ENCODE results near the gene ERBB3. TPM values are rescaled to one million over a fixed set of nuclear protein-coding genes. Genes with fewer than 3 reads are reported as not detected.
A peak's percentile ranks its signal among the peaks of the same experiment; 100 is the strongest.

The ERBB3 gene
- total RNA-seq, 2 donors from 2014 or later: 45.7 to 51.8 TPM

DNA sequence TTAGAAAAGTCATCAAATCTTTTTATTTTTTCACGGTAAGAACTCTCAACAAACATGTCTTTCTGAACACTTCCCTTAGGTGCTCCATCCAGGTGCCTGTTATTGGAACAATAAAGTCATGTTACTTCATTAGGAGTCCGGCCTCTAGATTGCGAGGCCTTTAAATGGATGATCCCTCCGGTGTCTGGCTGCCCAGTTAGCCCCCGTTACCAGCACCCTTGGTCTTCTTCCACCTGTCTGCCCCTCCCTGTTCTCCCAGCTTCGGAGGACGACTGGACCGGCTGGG lies 23.8 kb downstream of the ERBB3 start:
- Histone ChIP-seq H3K4me3 (ENCODE audit: low read length) (peak overlapping the region; percentile 91), H3K27ac (ENCODE audit: low read depth, low read length) (peak overlapping the region; percentile 56), H3K9ac (ENCODE audit: extremely low read depth, low read length, poor library complexity, severe bottlenecking) (peak overlapping the region; percentile 69), H3K27me3 (ENCODE audit: control insufficient read depth, insufficient read depth, low read length, poor library complexity, severe bottlenecking) (no peaks in the 10 kb centered on the region), H3K36me3 (ENCODE audit: control insufficient read depth, insufficient read depth, low read length) (peaks cover 39% of the 10 kb centered on the region), H3K9me3 (ENCODE audit: control insufficient read depth, low read length) (no peaks in the 10 kb centered on the region), H3K4me1 (ENCODE audit: control insufficient read depth, insufficient read depth, low read length) (no peaks in the 10 kb centered on the region)
- H3K4me1 Mint-ChIP-seq: peaks cover 22% of the 10 kb centered on the region
- H3K27me3 Mint-ChIP-seq (ENCODE audit: insufficient read depth): no peaks in the 10 kb centered on the region
- peak overlapping the region; percentile 99 for H3K4me3 Mint-ChIP-seq
- H3K36me3 Mint-ChIP-seq (ENCODE audit: low read depth): peaks cover 53% of the 10 kb centered on the region
- no peak for DNase-seq
- peak overlapping the region; percentile 98 for H3K27ac Mint-ChIP-seq
- H3K9me3 Mint-ChIP-seq: no peaks in the 10 kb centered on the region
- TF ChIP-seq, protein P1, sequence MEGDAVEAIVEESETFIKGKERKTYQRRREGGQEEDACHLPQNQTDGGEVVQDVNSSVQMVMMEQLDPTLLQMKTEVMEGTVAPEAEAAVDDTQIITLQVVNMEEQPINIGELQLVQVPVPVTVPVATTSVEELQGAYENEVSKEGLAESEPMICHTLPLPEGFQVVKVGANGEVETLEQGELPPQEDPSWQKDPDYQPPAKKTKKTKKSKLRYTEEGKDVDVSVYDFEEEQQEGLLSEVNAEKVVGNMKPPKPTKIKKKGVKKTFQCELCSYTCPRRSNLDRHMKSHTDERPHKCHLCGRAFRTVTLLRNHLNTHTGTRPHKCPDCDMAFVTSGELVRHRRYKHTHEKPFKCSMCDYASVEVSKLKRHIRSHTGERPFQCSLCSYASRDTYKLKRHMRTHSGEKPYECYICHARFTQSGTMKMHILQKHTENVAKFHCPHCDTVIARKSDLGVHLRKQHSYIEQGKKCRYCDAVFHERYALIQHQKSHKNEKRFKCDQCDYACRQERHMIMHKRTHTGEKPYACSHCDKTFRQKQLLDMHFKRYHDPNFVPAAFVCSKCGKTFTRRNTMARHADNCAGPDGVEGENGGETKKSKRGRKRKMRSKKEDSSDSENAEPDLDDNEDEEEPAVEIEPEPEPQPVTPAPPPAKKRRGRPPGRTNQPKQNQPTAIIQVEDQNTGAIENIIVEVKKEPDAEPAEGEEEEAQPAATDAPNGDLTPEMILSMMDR (conservative IDR thresholded peaks at IDR 0.05): no peak
- WGBS, 2 experiments (ENCODE audit: insufficient coverage in 1 of 2, insufficient read length in 1 of 2): 19 to 20% methylated on average over 8 of the region's 8 CpGs

DNA sequence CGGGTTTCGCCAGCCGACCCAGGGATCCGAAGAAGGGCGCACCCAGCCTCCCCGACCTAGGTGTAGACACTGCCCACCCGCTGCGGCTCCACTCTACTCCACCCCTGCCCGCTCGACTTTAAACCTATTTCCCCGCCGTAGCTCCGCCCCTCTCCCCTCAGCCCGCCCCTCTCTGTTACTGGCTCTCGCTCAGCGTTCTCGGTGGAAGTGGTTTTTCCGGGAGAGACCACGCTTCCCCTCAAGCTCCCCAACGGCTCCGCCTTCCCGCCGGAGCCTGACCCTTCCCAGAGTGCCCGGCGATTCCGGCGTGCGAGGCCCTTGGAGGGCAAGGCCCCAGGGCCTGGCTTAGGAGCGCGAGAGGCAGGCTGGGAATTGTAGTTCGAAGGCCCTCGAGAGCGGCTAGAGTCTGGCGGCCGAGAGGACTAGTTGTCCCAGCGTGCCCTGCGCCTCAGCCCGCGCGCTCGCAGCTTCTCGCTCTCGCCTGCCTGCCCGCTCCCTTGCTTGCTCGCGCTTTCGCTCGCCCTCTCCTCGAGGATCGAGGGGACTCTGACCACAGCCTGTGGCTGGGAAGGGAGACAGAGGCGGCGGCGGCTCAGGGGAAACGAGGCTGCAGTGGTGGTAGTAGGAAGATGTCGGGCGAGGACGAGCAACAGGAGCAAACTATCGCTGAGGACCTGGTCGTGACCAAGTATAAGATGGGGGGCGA lies 24.3 kb downstream of the ERBB3 start, which contains the start of gene PA2G4:
Gene PA2G4 (plus strand): TSS at position 451 of the 706 bp plus-strand sequence. CDS start 179 bp downstream, at position 630.
- Histone ChIP-seq H3K9me3 (ENCODE audit: control insufficient read depth, low read length) (no peaks in the 10 kb centered on the region), H3K36me3 (ENCODE audit: control insufficient read depth, insufficient read depth, low read length) (peaks cover 43% of the 10 kb centered on the region), H3K9ac (ENCODE audit: extremely low read depth, low read length, poor library complexity, severe bottlenecking) (peak within 1 kb of the TSS; percentile 84), H3K27me3 (ENCODE audit: control insufficient read depth, insufficient read depth, low read length, poor library complexity, severe bottlenecking) (no peaks in the 10 kb centered on the region), H3K4me3 (ENCODE audit: low read length) (peak within 1 kb of the TSS; percentile 91), H3K4me1 (ENCODE audit: control insufficient read depth, insufficient read depth, low read length) (no peaks in the 10 kb centered on the region), H3K27ac (ENCODE audit: low read depth, low read length) (peak within 1 kb of the TSS; percentile 58)
- H3K27ac Mint-ChIP-seq: peak within 1 kb of the TSS; percentile 98
- H3K9me3 Mint-ChIP-seq: no peaks in the 10 kb centered on the region
- H3K27me3 Mint-ChIP-seq (ENCODE audit: insufficient read depth): no peaks in the 10 kb centered on the region
- peaks cover 55% of the 10 kb centered on the region for H3K36me3 Mint-ChIP-seq (ENCODE audit: low read depth)
- 0% methylated on average over 24 to 60 of the region's 60 CpGs for WGBS, 2 experiments (ENCODE audit: insufficient coverage in 1 of 2, insufficient read length in 1 of 2)
- TF ChIP-seq, protein P1 (conservative IDR thresholded peaks at IDR 0.05): no peak
- peak within 1 kb of the TSS; percentile 99 for H3K4me3 Mint-ChIP-seq
- peak; percentile 100 for DNase-seq
- peaks cover 22% of the 10 kb centered on the region for H3K4me1 Mint-ChIP-seq

DNA sequence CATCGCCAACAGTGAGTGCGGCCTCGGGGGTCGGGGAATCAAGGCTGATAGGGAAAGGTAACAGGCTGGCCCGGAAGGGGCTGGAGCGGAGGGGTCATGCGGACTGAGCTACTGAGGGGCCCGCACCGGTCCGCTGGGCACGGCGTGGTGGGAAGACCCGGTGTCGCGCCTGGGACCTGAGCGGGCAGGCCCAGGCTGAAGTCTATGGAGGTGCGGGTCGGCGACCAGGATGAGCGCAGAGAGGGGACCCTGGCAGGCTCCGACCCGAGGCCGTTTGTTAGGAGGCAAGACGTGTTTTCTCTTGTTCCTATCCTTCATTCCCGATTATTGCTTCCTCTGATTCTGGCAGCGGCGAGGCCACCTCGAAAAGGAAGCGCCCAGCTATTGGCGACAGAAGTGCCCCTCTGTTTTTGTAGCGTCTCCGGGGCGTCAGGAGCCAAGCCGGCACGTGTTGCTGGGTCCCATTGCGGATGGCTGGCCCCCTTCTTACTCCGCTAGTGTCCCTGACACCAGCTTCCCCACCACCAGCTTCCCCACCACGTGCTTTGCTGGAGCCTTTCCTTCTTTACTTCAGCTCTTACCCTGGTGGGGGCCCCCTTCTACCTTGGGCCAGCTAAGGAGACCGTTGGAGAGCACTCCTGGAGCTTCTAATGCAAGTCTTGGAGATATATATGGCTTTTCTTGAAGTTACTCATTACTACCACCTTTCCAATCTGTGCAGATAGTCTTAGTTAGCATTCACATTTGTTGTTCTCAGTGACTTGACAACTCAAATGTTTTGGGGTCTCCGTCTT lies 25.0 kb downstream of the ERBB3 start:
- 1 to 2% methylated on average over 33 to 40 of the region's 40 CpGs for WGBS, 2 experiments (ENCODE audit: insufficient coverage in 1 of 2, insufficient read length in 1 of 2)
- Mint-ChIP-seq H3K27ac (peak overlapping the region; percentile 96), H3K9me3 (no peaks in the 10 kb centered on the region), H3K36me3 (ENCODE audit: low read depth) (peaks cover 53% of the 10 kb centered on the region), H3K4me1 (peaks cover 22% of the 10 kb centered on the region), H3K27me3 (ENCODE audit: insufficient read depth) (no peaks in the 10 kb centered on the region), H3K4me3 (peak overlapping the region; percentile 99)
- Histone ChIP-seq H3K4me3 (ENCODE audit: low read length) (peak overlapping the region; percentile 91), H3K27ac (ENCODE audit: low read depth, low read length) (peak overlapping the region; percentile 58), H3K27me3 (ENCODE audit: control insufficient read depth, insufficient read depth, low read length, poor library complexity, severe bottlenecking) (no peaks in the 10 kb centered on the region), H3K9ac (ENCODE audit: extremely low read depth, low read length, poor library complexity, severe bottlenecking) (peak overlapping the region; percentile 84), H3K9me3 (ENCODE audit: control insufficient read depth, low read length) (no peaks in the 10 kb centered on the region), H3K36me3 (ENCODE audit: control insufficient read depth, insufficient read depth, low read length) (peaks cover 43% of the 10 kb centered on the region), H3K4me1 (ENCODE audit: control insufficient read depth, insufficient read depth, low read length) (no peaks in the 10 kb centered on the region)
- no peak for DNase-seq
- TF ChIP-seq, protein P1 (conservative IDR thresholded peaks at IDR 0.05): no peak
